Globus pallidus (tissue), 1 donor: ENCODE results near the gene NOTCH1.

Source experiments
- DNase-seq: peaks from one replicate; pipeline ENCODE4 v3.0.0-alpha.2; 2015; ENCODE audit warnings: low spot score

The NOTCH1 gene

DNA sequence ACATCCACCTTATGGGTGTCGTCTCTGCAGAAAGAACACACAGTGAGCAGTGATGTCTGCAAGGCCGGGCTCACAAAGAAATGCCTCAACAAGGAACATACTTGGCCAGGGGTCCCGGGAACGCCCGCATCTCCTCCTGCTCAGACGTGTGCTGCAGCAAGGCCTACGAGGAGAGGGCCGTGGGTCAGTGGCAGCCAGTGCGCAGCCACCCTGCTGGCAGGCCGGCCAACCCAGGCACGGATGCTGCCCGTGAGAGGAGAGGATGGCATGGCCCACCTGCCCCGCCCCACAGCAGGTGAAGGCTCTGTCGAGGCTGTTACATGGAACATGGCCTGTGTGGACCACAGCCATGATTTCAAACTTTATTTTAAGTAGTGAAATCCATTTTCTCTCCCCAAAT lies 82.3 kb downstream of the NOTCH1 start:
- DNase-seq: no peak

DNA sequence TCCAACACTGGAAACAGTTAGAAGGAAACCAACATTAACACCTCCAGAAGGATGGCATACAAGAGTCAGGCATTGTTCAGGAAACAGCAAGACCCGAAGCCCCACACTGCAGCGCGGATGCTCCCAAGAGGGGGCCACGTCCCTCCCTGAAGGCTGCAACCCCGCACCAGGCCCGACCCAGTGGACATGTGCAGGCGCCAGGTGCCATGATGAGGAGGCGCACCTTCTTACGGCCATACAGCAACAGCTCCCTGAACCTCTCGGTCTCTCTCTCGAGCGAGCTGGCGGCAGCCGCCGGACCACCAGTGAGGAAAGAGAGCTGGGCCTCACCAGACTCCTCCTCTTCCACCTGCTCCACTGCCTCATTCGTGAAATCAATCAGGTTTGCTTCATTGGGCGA lies 83.2 kb downstream of the NOTCH1 start:
- no peak for DNase-seq

DNA sequence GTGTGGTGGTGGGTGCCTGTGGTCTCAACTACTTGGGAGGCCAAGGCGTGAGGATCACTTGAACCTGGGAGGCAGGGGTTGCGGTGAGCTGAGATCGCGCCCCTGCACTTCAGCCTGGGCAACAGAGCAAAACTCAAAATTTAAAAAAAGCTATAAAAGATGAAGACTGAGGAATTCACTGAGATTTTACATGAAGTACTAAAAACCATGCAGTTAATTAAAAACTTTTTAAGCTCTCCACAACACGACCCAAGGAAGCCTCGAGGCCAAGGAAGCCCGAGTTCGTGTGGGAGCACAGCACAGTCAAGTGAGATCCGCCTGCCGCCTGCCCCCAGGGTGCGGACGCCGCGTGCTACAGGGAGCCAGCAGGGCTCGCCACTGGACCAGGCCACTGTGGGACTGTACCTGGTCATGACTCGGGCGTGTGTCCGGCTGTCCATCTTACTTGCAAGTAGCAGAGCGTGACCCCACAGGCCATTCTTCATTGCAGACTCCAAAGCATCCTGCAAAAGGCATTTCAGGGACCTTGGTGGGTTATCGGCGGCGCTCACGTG lies 85.0 kb downstream of the NOTCH1 start:
- DNase-seq: no peak

DNA sequence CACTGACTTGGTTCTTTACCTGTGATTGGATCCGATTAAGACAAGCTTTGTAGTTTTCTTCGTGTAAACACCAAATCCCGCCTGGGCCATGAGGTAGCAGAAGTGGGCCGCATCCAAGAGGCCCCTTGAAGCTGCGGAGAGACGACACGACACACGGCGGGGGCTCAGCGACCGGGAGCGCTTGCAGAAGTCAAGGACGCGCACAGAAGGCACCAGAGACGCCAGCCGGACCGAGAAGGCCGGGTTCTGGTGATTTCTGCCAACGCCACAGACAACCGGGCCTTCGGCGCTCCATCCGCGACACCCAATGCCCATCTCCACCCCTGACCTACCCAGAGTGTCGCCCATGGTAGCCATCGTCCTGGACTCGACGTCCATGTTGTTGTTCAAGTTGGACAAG lies 86.4 kb downstream of the NOTCH1 start:
- no peak for DNase-seq

DNA sequence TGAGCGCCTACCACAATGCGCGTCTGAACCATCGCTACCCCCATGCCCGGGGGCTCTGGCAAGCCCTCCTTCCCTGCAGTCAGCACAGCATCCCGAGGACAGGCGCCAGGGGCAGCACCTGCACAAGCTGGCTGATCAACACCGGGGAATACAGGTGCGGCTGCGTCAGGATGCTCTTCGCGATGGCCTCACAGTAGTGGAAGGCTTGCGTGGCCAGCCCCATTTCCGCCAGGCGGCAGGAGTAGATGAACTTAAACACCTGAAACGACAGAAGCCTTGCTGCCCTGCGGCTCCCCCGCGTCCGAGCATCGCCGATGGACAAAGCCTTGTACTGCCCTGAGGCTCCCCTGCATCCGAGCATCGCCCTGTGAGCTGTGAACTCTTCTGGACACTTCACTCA lies 88.5 kb downstream of the NOTCH1 start:
- no peak for DNase-seq

DNA sequence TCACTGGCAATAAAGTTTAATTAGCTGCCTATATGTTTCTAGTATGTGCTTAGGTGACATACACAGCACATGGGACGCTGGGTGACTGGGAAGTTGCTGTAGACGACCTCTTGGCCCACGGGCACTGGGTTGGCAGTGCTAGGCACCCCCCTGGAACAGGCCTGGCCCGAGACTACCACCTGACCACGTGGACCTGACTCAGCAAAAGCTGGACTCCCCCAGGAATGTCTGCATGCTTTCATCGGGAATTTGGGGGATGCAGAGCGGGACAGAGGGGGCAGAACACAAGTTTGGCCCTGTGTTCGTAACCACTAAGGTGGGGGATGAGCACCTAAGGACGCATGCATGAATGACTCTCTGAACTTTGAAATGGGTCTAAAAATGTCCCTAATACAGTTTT lies 89.6 kb downstream of the NOTCH1 start:
- no peak for DNase-seq

DNA sequence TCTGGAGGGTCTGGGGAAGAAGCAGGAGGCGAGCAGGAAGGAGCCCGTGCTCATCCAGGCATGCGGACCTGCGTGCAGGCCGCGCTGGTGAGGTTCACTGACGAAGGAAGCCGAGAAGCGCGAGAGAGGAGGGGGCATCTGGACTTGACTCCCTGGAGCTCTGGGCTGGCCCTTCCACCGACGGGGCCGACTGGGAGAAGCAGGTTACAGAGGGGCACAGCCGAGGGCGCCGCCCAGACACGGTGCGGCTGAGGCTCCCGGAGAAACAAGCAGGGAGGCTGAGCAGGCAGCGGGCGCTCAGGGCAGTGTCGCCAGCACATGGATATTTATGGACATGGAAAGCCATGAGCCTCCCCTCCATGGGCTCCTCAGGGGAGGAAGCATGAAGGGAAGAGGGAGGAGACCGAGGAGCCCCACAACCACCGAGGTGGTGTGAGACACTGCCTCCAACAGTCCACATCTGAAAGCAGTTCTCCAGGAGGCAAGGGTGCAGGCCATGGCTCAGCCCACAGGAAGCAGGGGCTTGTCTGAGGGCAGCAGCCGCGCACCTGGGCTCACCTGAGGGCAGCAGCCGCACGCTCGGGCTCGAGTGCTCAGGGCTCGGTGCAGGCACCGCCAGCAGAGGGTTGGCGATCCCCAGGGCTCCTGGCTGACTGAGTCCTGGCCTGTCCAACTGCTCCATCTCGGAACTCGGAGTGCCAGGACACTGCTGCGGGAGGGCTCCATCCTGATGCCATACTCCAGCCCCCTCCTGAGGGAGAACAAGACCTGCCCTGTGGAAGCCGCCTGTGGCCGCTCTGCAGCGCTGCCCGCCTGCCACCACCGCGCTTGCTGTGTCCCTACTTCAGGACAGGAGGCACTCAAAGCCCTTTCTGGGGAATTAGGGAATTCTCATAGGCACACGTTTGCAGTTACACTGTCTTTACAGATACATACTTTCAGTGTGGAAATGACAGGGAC lies 90.5 kb downstream of the NOTCH1 start:
- no peak for DNase-seq

DNA sequence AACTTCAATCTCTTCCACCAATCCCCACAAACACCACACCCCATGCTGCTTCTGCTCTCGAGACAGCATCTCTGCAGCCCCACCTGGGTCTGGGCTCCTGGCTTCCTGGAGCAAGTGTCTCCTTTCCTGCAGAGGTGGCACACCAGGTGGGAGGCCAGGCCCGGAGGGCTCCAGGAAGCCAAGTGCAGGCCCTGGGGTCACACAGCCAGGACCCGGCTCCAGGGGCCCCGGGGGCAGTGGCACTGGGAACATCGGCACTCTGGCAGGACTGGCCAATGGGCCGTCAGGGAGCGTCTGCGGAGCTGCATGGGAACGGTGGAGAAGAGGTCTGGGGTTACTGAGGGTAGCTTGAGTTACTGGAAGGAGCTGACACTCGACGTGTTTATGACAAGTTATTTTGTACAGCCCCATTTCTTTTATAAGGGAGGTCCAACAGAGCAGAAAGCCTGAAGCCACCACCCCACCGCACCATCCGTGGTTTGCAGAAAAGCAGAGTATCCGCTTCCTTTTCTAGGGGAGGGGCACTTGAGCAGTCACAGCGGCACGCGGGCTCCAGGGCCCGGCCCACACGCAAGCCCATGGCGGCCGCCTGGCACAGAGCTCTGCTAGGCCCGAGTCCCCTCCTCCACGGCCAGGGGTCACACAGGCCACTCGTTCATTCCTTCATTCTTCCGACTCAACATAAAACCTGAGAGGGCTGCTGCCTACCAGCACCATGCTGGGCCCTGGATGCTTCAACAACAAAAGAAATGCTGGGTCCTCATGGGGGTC lies 91.6 kb downstream of the NOTCH1 start:
- no peak for DNase-seq

DNA sequence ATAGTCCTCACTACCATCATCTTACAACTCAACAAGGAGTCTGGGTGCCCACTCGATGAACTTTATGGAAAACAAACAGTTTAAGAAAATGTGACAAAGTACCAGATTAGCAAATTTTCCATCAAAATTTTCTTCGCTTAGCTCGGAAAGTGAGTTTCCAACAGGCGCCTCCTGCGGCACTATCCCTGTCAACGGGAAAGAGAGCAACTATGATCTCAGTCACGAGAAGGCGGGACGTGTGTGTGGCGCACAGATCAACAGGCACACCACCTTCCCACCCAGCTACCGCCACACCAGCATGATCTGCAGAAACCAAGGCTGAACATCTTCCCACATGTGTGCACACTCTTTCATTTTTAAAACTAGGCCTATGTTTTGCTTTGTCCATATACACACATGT lies 92.5 kb downstream of the NOTCH1 start:
- DNase-seq: no peak

DNA sequence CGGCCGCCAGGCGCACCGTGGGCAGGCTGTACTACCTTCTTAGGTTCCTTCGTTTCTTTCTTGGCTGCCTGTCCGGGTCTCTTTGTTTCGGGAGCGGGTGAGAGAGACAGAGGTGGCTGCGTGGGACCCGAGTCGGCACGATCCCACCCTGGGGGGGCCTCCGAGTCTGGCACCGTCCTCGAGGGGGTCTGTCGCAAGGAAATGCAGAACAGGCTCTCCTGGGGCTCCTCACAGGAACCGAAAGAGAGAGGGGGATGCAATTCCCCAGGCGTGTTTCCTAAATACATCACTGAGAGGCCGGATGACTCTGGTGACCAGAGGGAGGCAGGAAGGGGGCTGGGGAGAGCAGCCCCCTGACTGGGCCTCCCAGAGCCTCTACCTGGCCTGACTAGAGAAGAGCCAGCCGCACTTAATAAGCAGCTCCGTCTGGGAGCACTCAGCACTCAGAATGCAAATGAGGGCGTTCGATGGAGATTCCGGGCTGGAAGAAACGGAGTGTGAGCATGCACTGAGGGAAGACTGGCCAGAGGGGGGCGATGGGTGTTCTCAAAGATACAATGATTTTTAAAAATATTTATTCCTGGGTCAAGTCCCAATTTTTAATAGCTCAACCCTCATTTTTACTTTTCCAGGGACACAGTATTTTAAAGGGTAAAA lies 94.5 kb downstream of the NOTCH1 start:
- no peak for DNase-seq

DNA sequence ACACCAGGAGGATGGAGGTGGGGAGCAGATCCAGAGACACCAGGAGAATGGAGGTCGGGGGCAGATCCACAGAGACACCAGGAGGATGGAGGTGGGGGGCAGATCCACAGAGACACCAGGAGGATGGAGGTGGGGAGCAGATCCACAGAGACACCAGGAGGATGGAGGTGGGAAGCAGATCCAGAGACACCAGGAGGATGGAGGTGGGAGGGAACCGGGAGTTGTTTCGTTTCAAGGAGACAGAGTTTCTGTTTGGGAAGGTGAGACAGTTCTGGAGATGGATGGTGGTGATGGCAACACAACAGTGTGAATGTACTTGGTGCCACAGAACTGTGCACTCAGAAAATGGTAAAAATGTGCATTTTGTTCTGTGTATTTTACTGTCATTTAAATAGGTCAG lies 97.2 kb downstream of the NOTCH1 start:
- no peak for DNase-seq

DNA sequence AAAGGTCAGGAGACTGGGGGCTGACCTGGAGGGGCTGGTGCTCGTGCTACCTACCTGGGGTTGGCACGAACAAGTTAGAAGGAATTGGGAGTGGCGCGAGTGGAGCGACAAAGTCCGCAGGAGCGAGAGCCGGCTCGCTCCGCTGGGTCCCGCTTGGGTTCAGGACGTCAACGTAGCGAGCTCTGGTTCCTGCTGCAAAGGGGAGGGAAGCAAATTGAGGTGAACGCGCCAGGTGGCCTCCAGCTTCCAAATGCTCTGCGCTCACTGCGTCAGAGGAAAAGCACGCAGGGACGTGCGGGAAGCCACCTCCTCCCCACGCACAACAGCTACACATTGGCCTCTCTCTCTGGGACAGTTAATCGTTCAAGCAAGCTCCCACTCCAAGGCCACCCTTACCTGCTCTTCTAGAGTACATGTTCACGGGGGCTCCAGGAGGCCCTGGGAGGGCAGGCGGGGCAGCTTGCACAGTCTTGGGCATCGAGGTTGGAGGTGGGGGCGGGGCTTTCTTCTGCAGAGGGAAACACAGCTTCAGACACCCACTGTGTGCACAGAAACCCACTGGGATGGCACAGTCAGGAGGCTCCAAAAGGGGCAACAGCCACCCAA lies 98.6 kb downstream of the NOTCH1 start:
- no peak for DNase-seq

DNA sequence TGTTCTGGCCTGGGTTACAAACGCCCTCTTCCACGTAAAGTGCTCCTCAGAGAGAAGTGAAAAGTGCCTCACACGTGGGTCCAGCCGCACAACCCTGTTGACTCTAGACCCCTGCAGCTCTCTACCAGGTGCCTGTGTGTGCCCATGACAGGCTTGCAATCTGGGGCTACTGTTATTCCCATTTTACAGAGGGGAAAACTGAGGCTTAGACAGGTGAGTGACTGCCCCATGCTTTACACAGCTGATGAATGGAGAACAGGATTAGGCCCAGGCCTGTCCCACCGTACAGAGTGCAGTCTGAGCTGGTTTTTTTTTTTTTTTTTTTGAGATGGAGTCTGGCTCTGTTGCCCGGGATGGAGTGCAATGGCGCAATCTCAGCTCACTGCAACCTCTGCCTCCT lies 100.0 kb downstream of the NOTCH1 start:
- no peak for DNase-seq
